ENCODE measurements around the gene SLC25A22. TPM values are rescaled to one million over a fixed set of nuclear protein-coding genes. Genes with fewer than 3 reads are reported as not detected.

Gene SLC25A22
- total and polyA plus RNA-seq, 4 experiments from 2014 or later = 9.4 to 24.1 (median 18.7) TPM

- DNase-seq = no peak
- peaks cover 8 to 44% (median 27%) of the 10 kb centered on the region in 4 donors for H3K4me1 Mint-ChIP-seq
- intact Hi-C loops (cut with micrococcal nuclease) = no loop called here
- ChIA-PET CTCF (ENCODE audit: partially characterized antibody) (no interaction called here), POLR2A (ENCODE audit: partially characterized antibody) (interaction anchor here (1.0 to 4.7 kb wide), 3 partner anchors 9 to 29 kb away, joined by 3 to 109 read pairs (median 4); partner anchors contain the start of gene PNPLA2)
- peak overlapping the region; percentile 84 to 95 (median 89) for H3K4me3 Mint-ChIP-seq
- H3K27ac Mint-ChIP-seq = peak overlapping the region; percentile 57 to 99 (median 87)
- H3K36me3 Mint-ChIP-seq = peaks cover 4 to 34% of the 10 kb centered on the region in 2 donors
- Histone ChIP-seq H3K27me3 (ENCODE audit: insufficient read depth, low read length) (no peaks in the 10 kb centered on the region), H3K4me1 (ENCODE audit: insufficient read depth, low read length) (peaks cover 26% of the 10 kb centered on the region), H3K4me3 (ENCODE audit: low read length in 2 of 2) (no peak overlapping the region), H3K27ac (ENCODE audit: low read depth, low read length) (peak overlapping the region; percentile 96), H3K36me3 (ENCODE audit: insufficient read depth, low read length) (peaks cover 25% of the 10 kb centered on the region), H3K9me3 (ENCODE audit: control insufficient read depth in 1 of 2, low read length in 2 of 2) (no peaks in the 10 kb centered on the region)
- H3K9me3 Mint-ChIP-seq = peaks cover 0 to 3% (median 0%) of the 10 kb centered on the region in 8 donors
- H3K27me3 Mint-ChIP-seq = no peaks in the 10 kb centered on the region
Observed at GRCh38 chr11:811446-812245, 13.6 kb upstream of the SLC25A22 start.

GRCh38 chr11:810040-810567, 12.0 kb upstream of the SLC25A22 start:
- Histone ChIP-seq H3K27me3 (ENCODE audit: insufficient read depth, low read length) (no peaks in the 10 kb centered on the region), H3K27ac (ENCODE audit: low read depth, low read length) (peak overlapping the region; percentile 96), H3K4me1 (ENCODE audit: insufficient read depth, low read length) (peaks cover 32% of the 10 kb centered on the region), H3K9me3 (ENCODE audit: control insufficient read depth in 1 of 2, low read length in 2 of 2) (no peaks in the 10 kb centered on the region), H3K36me3 (ENCODE audit: insufficient read depth, low read length) (peaks cover 25% of the 10 kb centered on the region), H3K4me3 (ENCODE audit: low read length in 2 of 2) (peak overlapping the region; percentile 53 to 100)
- H3K4me3 Mint-ChIP-seq = peak overlapping the region; percentile 91 to 98 (median 94)
- peak overlapping the region; percentile 98 to 100 (median 99) for H3K27ac Mint-ChIP-seq
- peaks cover 8 to 46% (median 29%) of the 10 kb centered on the region in 4 donors for H3K4me1 Mint-ChIP-seq
- peaks cover 4 to 34% of the 10 kb centered on the region in 2 donors for H3K36me3 Mint-ChIP-seq
- H3K9me3 Mint-ChIP-seq = peaks cover 0 to 3% (median 0%) of the 10 kb centered on the region in 8 donors
- DNase-seq = no peak
- H3K27me3 Mint-ChIP-seq = no peaks in the 10 kb centered on the region
- ChIA-PET POLR2A (ENCODE audit: partially characterized antibody) (interaction anchor here (0.7 to 4.7 kb wide), 14 partner anchors 10 to 603 kb away, joined by 3 to 109 read pairs (median 6); partner anchors contain the start of genes BET1L, CRACR2B, DEAF1 and GATD1), CTCF (ENCODE audit: partially characterized antibody) (interaction anchor here (0.8 to 1.7 kb wide), 2 partner anchors 9 to 38 kb away, joined by 3 read pairs; partner anchors contain the start of gene PNPLA2)
- intact Hi-C loops (cut with micrococcal nuclease) = no loop called here

GRCh38 chr11:809287-810039, 11.4 kb upstream of the SLC25A22 start, which contains the start of gene RPLP2:
Gene RPLP2 (plus strand): TSS chr11:809967. CDS start chr11:810235, 268 bp downstream.
- peak; percentile 97 to 99 (median 97) for DNase-seq
- CTCF ChIA-PET (ENCODE audit: partially characterized antibody) = interaction anchor here (0.8 to 1.7 kb wide), 2 partner anchors 10 to 39 kb away, joined by 3 read pairs; partner anchors contain the start of gene PNPLA2

GRCh38 chr11:808427-809286, 10.6 kb upstream of the SLC25A22 start:
- no peaks in the 10 kb centered on the region for H3K27me3 ChIP-seq (ENCODE audit: insufficient read depth, low read length)
- H3K36me3 ChIP-seq (ENCODE audit: insufficient read depth, low read length) = peaks cover 23% of the 10 kb centered on the region
- POLR2A ChIA-PET (ENCODE audit: partially characterized antibody) = interaction anchor here (0.6 to 4.7 kb wide), 20 partner anchors 10 to 601 kb away, joined by 3 to 109 read pairs (median 5); partner anchors contain the start of genes BET1L, CRACR2B, DEAF1 and GATD1
- Mint-ChIP-seq H3K4me3 (peak overlapping the region; percentile 91 to 98 (median 94)), H3K36me3 (peaks cover 4 to 32% of the 10 kb centered on the region in 2 donors), H3K27me3 (no peaks in the 10 kb centered on the region), H3K9me3 (peaks cover 0 to 3% (median 0%) of the 10 kb centered on the region in 8 donors), H3K4me1 (peaks cover 8 to 56% (median 29%) of the 10 kb centered on the region in 4 donors), H3K27ac (peak overlapping the region; percentile 98 to 100 (median 99))
- peak overlapping the region; percentile 53 to 100 for H3K4me3 ChIP-seq (ENCODE audit: low read length in 2 of 2)
- H3K4me1 ChIP-seq (ENCODE audit: insufficient read depth, low read length) = peaks cover 43% of the 10 kb centered on the region
- CTCF ChIA-PET (ENCODE audit: partially characterized antibody) = interaction anchor here (1.7 kb wide), 1 partner anchor 40 kb away, joined by 3 read pairs; no protein-coding TSS in a partner anchor
- intact Hi-C loops (cut with micrococcal nuclease) = loop anchor here (1.0 to 5.0 kb wide), 6 partner anchors 10 to 601 kb away; partner anchors contain the start of genes BET1L, GATD1, IRF7 and POLR2L
- H3K27ac ChIP-seq (ENCODE audit: low read depth, low read length) = peak overlapping the region; percentile 96
- DNase-seq = peak in 4 of 5 donors; percentile 38 to 71 (median 48)
- H3K9me3 ChIP-seq (ENCODE audit: control insufficient read depth in 1 of 2, low read length in 2 of 2) = no peaks in the 10 kb centered on the region

More at GRCh38 chr11:809287-810039, 11.4 kb upstream of the SLC25A22 start, which contains the start of gene RPLP2:
- peaks cover 0 to 3% (median 0%) of the 10 kb centered on the region in 8 donors for H3K9me3 Mint-ChIP-seq
- H3K4me3 ChIP-seq (ENCODE audit: low read length in 2 of 2) = peak within 1 kb of the TSS; percentile 53 to 100
- peaks cover 4 to 34% of the 10 kb centered on the region in 2 donors for H3K36me3 Mint-ChIP-seq
- no peaks in the 10 kb centered on the region for H3K27me3 Mint-ChIP-seq
- peaks cover 8 to 48% (median 29%) of the 10 kb centered on the region in 4 donors for H3K4me1 Mint-ChIP-seq
- H3K27ac ChIP-seq (ENCODE audit: low read depth, low read length) = peak within 1 kb of the TSS; percentile 96
- H3K27ac Mint-ChIP-seq = peak within 1 kb of the TSS; percentile 98 to 100 (median 99)
- peak within 1 kb of the TSS; percentile 91 to 98 (median 94) for H3K4me3 Mint-ChIP-seq
- H3K4me1 ChIP-seq (ENCODE audit: insufficient read depth, low read length) = peaks cover 35% of the 10 kb centered on the region
- no peaks in the 10 kb centered on the region for H3K27me3 ChIP-seq (ENCODE audit: insufficient read depth, low read length)
- H3K36me3 ChIP-seq (ENCODE audit: insufficient read depth, low read length) = peaks cover 25% of the 10 kb centered on the region
- H3K9me3 ChIP-seq (ENCODE audit: control insufficient read depth in 1 of 2, low read length in 2 of 2) = no peaks in the 10 kb centered on the region
- POLR2A ChIA-PET (ENCODE audit: partially characterized antibody) = interaction anchor here (0.7 to 4.7 kb wide), 21 partner anchors 11 to 602 kb away, joined by 3 to 109 read pairs (median 5); partner anchors contain the start of genes BET1L, CRACR2B, DEAF1 and GATD1
- intact Hi-C loops (cut with micrococcal nuclease) = loop anchor here (1.0 to 5.0 kb wide), 6 partner anchors 10 to 602 kb away; partner anchors contain the start of genes BET1L, GATD1, IRF7 and POLR2L

- H3K9me3 ChIP-seq (ENCODE audit: control insufficient read depth in 1 of 2, low read length in 2 of 2) = no peaks in the 10 kb centered on the region
- no peaks in the 10 kb centered on the region for H3K27me3 Mint-ChIP-seq
- peaks cover 27% of the 10 kb centered on the region for H3K4me1 ChIP-seq (ENCODE audit: insufficient read depth, low read length)
- no peaks in the 10 kb centered on the region for H3K9me3 Mint-ChIP-seq
- POLR2A ChIA-PET (ENCODE audit: partially characterized antibody) = interaction anchor here (1.0 to 4.9 kb wide), 14 partner anchors 8 to 298 kb away, joined by 3 to 48 read pairs (median 4); partner anchors contain the start of genes PNPLA2, RNH1, SLC25A22 and TALDO1
- peaks cover 2 to 31% (median 14%) of the 10 kb centered on the region in 4 donors for H3K4me1 Mint-ChIP-seq
- no peaks in the 10 kb centered on the region for H3K27me3 ChIP-seq (ENCODE audit: insufficient read depth, low read length)
- H3K27ac Mint-ChIP-seq = peak overlapping the region; percentile 36 to 86 (median 70)
- peak overlapping the region; percentile 73 for H3K27ac ChIP-seq (ENCODE audit: low read depth, low read length)
- CTCF ChIA-PET (ENCODE audit: partially characterized antibody) = no interaction called here
- intact Hi-C loops (cut with micrococcal nuclease) = no loop called here
- H3K36me3 Mint-ChIP-seq = peaks cover 0 to 2% of the 10 kb centered on the region in 2 donors
- no peaks in the 10 kb centered on the region for H3K36me3 ChIP-seq (ENCODE audit: insufficient read depth, low read length)
- DNase-seq = no peak
- H3K4me3 ChIP-seq (ENCODE audit: low read length in 2 of 2) = peak overlapping the region; percentile 61 to 66
- peak overlapping the region; percentile 75 to 85 (median 78) for H3K4me3 Mint-ChIP-seq
Observed at GRCh38 chr11:804599-804964, 6.5 kb upstream of the SLC25A22 start.

All from CD4-positive, alpha-beta memory T cell (primary cell).